Epithelial cell of esophagus (primary cell): ENCODE results near the gene AKR1C2.
"Not testable (repeated sequence)": the region's sequence is repeated elsewhere in the genome, so short reads cannot be mapped to it uniquely, and the experiment has no call there.

Experiments used
- DNase-seq: peaks from one replicate; pipeline ENCODE4 v3.0.0; 2010; ENCODE audit warnings: low read depth
- H3K4me3 ChIP-seq: 2 replicates; pipeline ENCODE4 v1.5.1; 2011; ENCODE audit warnings: mild to moderate bottlenecking, low read length, control low read depth
- CTCF ChIP-seq: IDR thresholded peaks from 2 replicates; pipeline ENCODE4 v1.5.1; 2011; ENCODE audit warnings: low read depth, mild to moderate bottlenecking, low read length, control low read depth, inconsistent platforms; ENCODE audit not compliant: insufficient read depth; ENCODE audit errors: missing control alignments

Gene AKR1C2

GRCh38 chr10:4967189-4967588, 36.5 kb downstream of the AKR1C2 start:
- not testable (repeated sequence) for H3K4me3 ChIP-seq, DNase-seq

GRCh38 chr10:4965763-4966162, 37.9 kb downstream of the AKR1C2 start:
- H3K4me3 ChIP-seq = peak overlapping the region; percentile 5
- DNase-seq = not testable (repeated sequence)

- not testable (repeated sequence) for DNase-seq
- peak overlapping the region; percentile 53 for H3K4me3 ChIP-seq
Measured at GRCh38 chr10:4963815-4964154, 39.9 kb downstream of the AKR1C2 start.

- peak within 1 kb of the TSS; percentile 53 for H3K4me3 ChIP-seq
- peak; percentile 64 for DNase-seq
Measured at GRCh38 chr10:4962876-4963814, 40.5 kb downstream of the AKR1C2 start, which contains the start of gene AKR1C1. AKR1C1 (plus strand) TSS chr10:4963415; CDS start chr10:4963445, 30 bp downstream.

GRCh38 chr10:4962308-4962707, 41.3 kb downstream of the AKR1C2 start:
- H3K4me3 ChIP-seq = not testable (repeated sequence)
- peak; percentile 86 for DNase-seq

- not testable (repeated sequence) for H3K4me3 ChIP-seq, DNase-seq
Measured at GRCh38 chr10:4961558-4961957, 42.1 kb downstream of the AKR1C2 start.

GRCh38 chr10:4956955-4957645, 46.6 kb downstream of the AKR1C2 start:
- not testable (repeated sequence) for H3K4me3 ChIP-seq
- peak; percentile 40 for DNase-seq

GRCh38 chr10:4956088-4956487, 47.6 kb downstream of the AKR1C2 start:
- H3K4me3 ChIP-seq, DNase-seq: not testable (repeated sequence)

- no peak for DNase-seq
- no peak for TF ChIP-seq CTCF
- no peak overlapping the region for H3K4me3 ChIP-seq
Measured at GRCh38 chr10:4953405-4953804, 50.3 kb downstream of the AKR1C2 start.

- not testable (repeated sequence) for DNase-seq
Measured at GRCh38 chr10:4951512-4952162, 52.0 kb downstream of the AKR1C2 start.

GRCh38 chr10:4947635-4948596, 55.7 kb downstream of the AKR1C2 start:
- no peak overlapping the region for H3K4me3 ChIP-seq
- no peak for TF ChIP-seq CTCF
- DNase-seq = peak; percentile 96

More at GRCh38 chr10:4951512-4952162, 52.0 kb downstream of the AKR1C2 start:
- H3K4me3 ChIP-seq = not testable (repeated sequence)
